HG02884 (cell line): ENCODE results near the gene FAM217A.
"Not testable (repeated sequence)": the region's sequence is repeated elsewhere in the genome, so short reads cannot be mapped to it uniquely, and the experiment has no call there.

ENCODE experiments used
- ATAC-seq: cut with Tn5 transposase; IDR thresholded peaks from one replicate; pipeline ENCODE4 v1.9.1; 2021; ENCODE audit warnings: mild to moderate bottlenecking, moderate library complexity; ENCODE audit not compliant: unreplicated experiment

FAM217A gene, protein sequence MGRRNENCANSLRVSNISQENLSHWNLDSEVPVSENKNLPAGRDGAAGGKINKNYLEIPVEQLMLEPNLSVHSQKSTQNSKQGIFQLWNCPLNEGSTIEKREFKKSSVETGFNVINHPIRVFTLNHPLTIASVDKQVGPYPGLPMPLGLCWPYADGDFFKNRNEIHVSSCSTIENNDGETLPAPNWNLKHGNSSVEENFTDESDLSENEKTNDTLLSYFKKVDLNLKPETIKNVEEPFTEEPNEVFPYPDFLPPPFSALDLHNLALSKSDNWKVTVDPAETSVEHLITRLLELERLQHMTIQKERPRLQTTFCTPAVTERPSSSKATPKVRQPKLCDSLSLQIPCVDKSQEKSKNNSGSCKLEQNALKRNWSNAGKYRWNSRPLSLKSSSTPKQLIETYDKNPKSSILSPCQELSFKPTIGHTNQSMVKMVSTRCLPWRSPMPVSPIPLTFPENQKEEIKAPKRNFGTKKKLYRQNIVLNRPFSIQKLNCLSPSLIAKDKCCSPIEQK

DNA sequence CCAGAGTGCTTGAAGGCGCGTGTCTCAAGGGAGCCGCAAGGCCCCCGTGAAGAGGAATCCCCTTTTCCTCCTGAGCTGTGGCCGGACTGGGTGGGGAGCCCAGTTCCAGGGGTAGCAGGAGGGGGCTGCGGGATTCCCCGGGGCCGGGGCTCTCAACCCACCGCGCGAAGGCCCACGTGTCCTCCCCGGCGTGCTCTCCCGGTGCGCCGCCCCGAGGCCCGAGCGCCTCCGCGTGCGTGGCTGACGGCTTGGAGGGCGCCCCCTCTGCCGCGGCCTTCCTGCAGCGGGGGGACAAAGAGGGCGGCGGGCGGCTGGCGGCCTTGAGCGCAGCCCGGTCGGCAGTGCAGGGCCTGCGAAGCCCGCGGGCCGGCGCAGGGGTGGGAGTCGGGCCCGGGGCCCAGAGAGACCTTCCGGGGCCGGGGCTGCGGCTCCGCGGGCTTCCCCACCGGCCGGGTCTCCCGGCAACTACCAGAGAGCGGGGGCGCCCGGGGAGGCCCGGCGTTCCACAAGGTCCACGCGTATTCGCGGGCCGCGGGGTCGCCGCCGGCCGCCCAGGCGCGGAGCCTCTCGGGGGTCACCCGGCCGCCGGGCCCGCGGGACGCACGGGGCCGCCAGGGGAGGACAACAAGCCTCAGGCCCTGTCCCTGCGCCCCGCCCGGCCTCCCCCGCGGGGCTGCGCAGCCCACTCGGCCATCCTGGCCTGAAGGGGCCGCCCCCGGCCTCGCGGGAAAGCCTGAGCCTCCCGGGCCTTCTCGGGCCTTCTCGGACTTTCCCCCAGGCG, at the start of gene FAM217A:
TSS of gene FAM217A (minus strand) at position 447 of the 781 bp plus-strand sequence. CDS start 1,723 bp downstream, outside the sequence.
- no peak for ATAC-seq

- no peak for ATAC-seq
Measured at GRCh38 chr6:4128072-4128471, 49.1 kb upstream of the FAM217A start.

GRCh38 chr6:4125933-4126864, 47.3 kb upstream of the FAM217A start:
- ATAC-seq: no peak

DNA sequence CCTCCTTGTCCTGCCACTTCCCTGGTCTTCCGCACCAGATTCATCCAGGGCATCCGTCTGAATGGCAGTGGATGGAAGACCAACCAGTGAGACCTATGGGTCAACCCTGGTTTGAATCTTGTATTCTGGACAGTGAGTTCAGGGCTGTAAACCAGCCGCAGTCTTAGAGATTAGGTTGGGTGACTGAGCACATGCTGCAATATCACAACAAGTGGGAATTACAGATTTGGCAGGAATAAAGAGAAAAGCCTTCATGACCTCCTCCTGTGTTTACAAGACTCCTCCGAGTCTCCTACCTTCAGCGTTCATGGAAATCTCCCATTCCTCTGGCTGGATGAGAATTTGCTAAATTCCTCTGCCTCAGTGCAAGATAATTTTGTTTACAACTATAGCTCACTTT, 46.6 kb upstream of the FAM217A start:
- ATAC-seq: no peak

GRCh38 chr6:4124351-4124750, 45.4 kb upstream of the FAM217A start:
- no peak for ATAC-seq

- no peak for ATAC-seq
Measured at GRCh38 chr6:4115741-4116140, 36.8 kb upstream of the FAM217A start.

GRCh38 chr6:4114123-4114522, 35.2 kb upstream of the FAM217A start:
- no peak for ATAC-seq

DNA sequence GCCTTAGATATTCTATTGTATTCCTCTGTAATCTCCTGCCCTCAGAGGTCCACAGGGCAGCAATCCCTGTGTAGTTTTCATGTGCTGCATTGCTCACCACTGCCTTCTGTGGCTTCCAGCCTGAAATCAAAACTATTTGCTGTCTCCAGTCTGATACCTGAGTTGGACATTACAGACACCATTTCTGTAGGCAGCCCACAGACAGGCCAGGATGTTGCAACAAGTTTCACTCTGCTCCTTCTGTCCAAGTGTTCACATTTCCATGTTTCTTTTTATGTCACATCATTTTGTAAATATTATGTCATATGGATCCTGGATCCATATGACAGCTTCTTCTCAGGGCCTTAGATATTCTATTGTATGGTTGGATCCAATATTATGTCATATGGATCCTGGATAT, 34.7 kb upstream of the FAM217A start:
- no peak for ATAC-seq

DNA sequence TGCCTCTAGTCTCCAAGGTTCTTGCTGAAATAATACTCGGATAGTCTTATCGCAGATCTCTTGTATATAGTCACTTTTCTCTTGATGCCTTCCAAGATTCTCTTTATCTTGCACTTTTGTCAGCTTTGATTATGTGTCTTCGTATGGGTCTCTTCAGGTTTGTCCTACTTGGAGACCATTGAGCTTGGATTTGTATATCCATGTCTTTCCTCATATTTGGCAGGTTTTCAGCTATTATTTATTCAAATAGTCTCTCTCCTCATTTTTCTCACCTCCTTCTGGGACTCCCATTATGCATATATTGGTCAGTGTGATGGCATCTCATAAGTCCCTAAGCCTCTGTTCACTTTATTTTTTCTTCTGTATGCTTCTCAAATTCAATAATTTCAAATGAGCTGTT, 33.4 kb upstream of the FAM217A start:
- no peak for ATAC-seq

DNA sequence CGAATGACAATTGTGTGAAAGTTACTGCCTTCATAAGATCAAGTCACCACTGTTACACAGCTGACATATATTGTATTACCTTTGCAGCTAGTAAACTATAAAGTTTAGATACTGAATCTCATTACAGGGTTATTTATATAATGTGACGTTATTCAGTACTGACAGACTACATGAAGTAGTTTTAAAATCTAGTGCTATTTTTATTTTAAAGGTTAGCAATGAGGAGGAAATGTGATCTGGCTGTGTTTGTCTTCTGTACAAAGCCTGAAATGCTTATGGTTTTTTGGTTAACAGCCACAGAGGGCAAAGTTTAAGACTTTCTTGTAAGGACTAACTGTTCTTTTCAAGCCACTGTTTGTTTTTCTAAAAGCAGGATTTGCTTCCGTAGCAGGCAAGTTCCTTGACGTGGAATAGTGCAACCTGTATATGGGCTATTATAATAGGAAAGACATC, 30.5 kb upstream of the FAM217A start:
- ATAC-seq: not testable (repeated sequence)

GRCh38 chr6:4108561-4109093, 29.7 kb upstream of the FAM217A start:
- no peak for ATAC-seq

GRCh38 chr6:4107873-4108272, 28.9 kb upstream of the FAM217A start:
- ATAC-seq: no peak

DNA sequence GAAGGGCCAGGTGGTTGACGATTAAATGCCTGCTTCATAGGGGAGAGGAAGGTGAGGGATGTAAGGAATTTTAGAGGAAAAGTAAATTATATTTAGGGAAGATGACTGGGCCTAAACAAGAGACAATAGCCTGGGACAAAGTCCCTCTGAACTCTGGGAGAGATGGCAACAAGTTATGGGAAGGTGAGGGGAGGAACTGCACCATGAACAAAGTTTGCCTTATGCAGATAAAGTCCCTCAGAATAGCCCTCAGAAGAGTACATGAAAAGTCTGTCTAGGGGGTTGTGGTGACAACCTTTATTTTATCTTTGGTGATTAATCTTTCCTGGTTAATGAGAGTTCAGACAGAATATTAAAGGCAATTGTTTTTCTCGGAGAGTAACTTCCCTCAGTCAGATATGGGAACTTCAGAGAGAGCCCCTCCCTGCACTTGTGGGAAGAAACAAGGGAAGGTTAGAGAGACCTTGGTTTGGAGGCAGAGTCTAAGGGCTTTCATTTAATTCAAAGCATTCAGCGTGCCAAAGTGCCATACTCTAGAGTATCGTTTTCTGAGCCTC, 27.1 kb upstream of the FAM217A start:
- no peak for ATAC-seq

GRCh38 chr6:4103929-4104328, 25.0 kb upstream of the FAM217A start:
- no peak for ATAC-seq

DNA sequence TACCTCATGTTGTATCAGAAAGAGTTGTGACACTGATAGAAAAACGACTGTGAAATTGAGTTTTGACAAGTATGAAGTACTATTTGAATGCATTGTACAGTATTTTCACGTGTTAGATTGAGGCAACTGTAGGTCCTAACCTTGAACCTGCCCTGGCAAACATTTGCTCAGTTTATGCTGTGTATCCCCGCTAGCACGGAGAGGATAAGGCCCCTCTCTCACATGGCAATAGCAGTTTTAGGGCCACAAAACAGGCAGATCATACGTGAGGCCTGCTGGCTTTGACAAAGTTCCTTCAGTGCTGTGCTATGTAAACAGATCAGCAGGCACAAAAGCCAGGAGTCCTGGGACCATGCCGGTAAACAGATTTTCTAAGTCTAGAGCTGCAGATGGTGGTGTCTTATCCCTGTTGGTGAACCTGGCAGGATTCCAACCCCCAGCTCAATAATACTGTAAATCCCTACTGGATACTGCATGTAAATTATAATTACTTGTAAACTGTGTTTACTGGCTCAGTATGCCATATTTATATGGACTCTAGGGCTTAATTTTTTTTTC, 23.8 kb upstream of the FAM217A start:
- ATAC-seq: no peak

- no peak for ATAC-seq
Measured at GRCh38 chr6:4101298-4101697, 22.4 kb upstream of the FAM217A start.

- ATAC-seq: no peak
Measured at GRCh38 chr6:4100655-4101054, 21.7 kb upstream of the FAM217A start.

- no peak for ATAC-seq
Measured at GRCh38 chr6:4093288-4093687, 14.4 kb upstream of the FAM217A start.

GRCh38 chr6:4091941-4092340, 13.0 kb upstream of the FAM217A start:
- ATAC-seq: no peak

GRCh38 chr6:4090043-4090442, 11.1 kb upstream of the FAM217A start:
- not testable (repeated sequence) for ATAC-seq
